HCT116 (cell line): ENCODE measurements around the gene PFKM. TPM values are rescaled to one million over a fixed set of nuclear protein-coding genes. Genes with fewer than 3 reads are reported as not detected.

Experiments used
- ATAC-seq: fragments of 200-7000 bp; cut with Tn5 transposase; 2 replicates; pipeline ENCODE4 v1.9.1; 2020; ENCODE audit warnings: mild to moderate bottlenecking, moderate library complexity
- BruUV-seq: library from RNA; stranded (reverse); fragments of 400-500 nt; replicated peaks from 2 replicates; lab custom pipeline; 2021; lab: Mats Ljungman, UMichigan
- CTCF ChIA-PET: fragments of 300-600 bp; sonication (Branson Sonifier 250); formaldehyde crosslinking; loops from one replicate; lab custom pipeline; 2021; ENCODE audit warnings: antibody characterized with exemption; lab: Charles Lee
- POLR2A ChIA-PET: fragments of 300-600, 350-600 bp; sonication (Branson Sonifier 250); formaldehyde crosslinking; loops from one replicate; lab custom pipeline; 2021; ENCODE audit warnings: antibody characterized with exemption; lab: Charles Lee
- RAD21 ChIA-PET, 2 experiments: fragments of 300-600 bp; sonication (Branson Sonifier 250); formaldehyde crosslinking; loops; one replicate each; lab custom pipeline; 2023; ENCODE audit warnings: low total read pairs in 2 of 2; ENCODE audit not compliant: uncharacterized antibody in 2 of 2, unreplicated experiment in 2 of 2, low non-redundant PET in 1 of 2; lab: Charles Lee
- DNase-seq: peaks from one replicate; pipeline ENCODE4 v3.0.0-alpha.2; 2010; ENCODE audit warnings: low read depth, low spot score
- H2AFZ ChIP-seq: fragments of 200-600 bp; shearing (Covaris generic), sonication (generic); 2 replicates; pipeline ENCODE4 v1.6.1; 2017; ENCODE audit warnings: low read depth, mixed run types, mixed read lengths, antibody characterized with exemption, low read length; ENCODE audit not compliant: poor library complexity, severe bottlenecking
- H3K27ac ChIP-seq: 2 replicates; pipeline ENCODE4 v1.5.1; 2012; ENCODE audit warnings: low read depth, low read length
- H3K27me3 ChIP-seq: fragments of 200-600 bp; sonication (generic); 2 replicates; pipeline ENCODE4 v1.6.1; 2016; ENCODE audit warnings: mixed run types, low read length, mixed read lengths; ENCODE audit not compliant: insufficient read depth
- H3K36me3 ChIP-seq, 2 experiments: fragments of 200-500 bp in 1 of 2; fragments of 200-600 bp in 1 of 2; sonication (Bioruptor generic) in 1 of 2; sonication (generic) in 1 of 2; 2 replicates each; pipeline versions ENCODE4 v1.5.1 to v1.6.1; 2014 to 2016; ENCODE audit warnings: low read length in 2 of 2, inconsistent platforms in 1 of 2, mixed read lengths in 1 of 2, mixed run types in 1 of 2; ENCODE audit not compliant: insufficient read depth in 2 of 2, control insufficient read depth in 1 of 2
- H3K4me1 ChIP-seq, 2 experiments: fragments of 200-600 bp in 1 of 2; sonication (generic) in 1 of 2; 2 replicates each; pipeline versions ENCODE4 v1.5.1 to v1.6.1; 2012 to 2017; ENCODE audit warnings: low read length in 2 of 2, inconsistent platforms in 1 of 2, mild to moderate bottlenecking in 1 of 2, mixed read lengths in 1 of 2, mixed run types in 1 of 2, moderate library complexity in 1 of 2; ENCODE audit not compliant: insufficient read depth in 2 of 2, control insufficient read depth in 1 of 2
- H3K4me2 ChIP-seq: fragments of 200-600 bp; sonication (generic); 2 replicates; pipeline ENCODE4 v1.6.1; 2017; ENCODE audit warnings: mixed run types, low read length, mixed read lengths
- H3K4me3 ChIP-seq, 2 experiments: fragments of 200-600 bp in 1 of 2; sonication (generic) in 1 of 2; replicated peaks in 1 of 2; 2 replicates each; pipeline ENCODE4 v1.5.1; 2011 to 2016; ENCODE audit warnings: low read length in 2 of 2, control low read depth in 1 of 2, low read depth in 1 of 2, mild to moderate bottlenecking in 1 of 2, mixed read lengths in 1 of 2, mixed run types in 1 of 2
- H3K79me2 ChIP-seq: fragments of 200-600 bp; sonication (generic); 2 replicates; pipeline ENCODE4 v1.6.1; 2017; ENCODE audit warnings: mild to moderate bottlenecking, mixed run types, low read length, moderate library complexity, mixed read lengths; ENCODE audit not compliant: insufficient read depth
- H3K9ac ChIP-seq: fragments of 200-600 bp; sonication (generic); 2 replicates; pipeline ENCODE4 v1.6.1; 2016; ENCODE audit warnings: low read length, mixed read lengths
- H3K9me2 ChIP-seq: fragments of 200-600 bp; sonication (generic), shearing (Covaris generic); 2 replicates; pipeline ENCODE4 v1.6.1; 2017; ENCODE audit warnings: mixed run types, mild to moderate bottlenecking, moderate library complexity; ENCODE audit not compliant: insufficient read depth
- H3K9me3 ChIP-seq, 2 experiments: fragments of 200-500 bp in 1 of 2; fragments of 200-600 bp in 1 of 2; sonication (Bioruptor generic) in 1 of 2; sonication (generic) in 1 of 2; 2 replicates each; pipeline ENCODE4 v1.6.1; 2014 to 2017; ENCODE audit warnings: low read length in 2 of 2, mixed read lengths in 2 of 2, inconsistent platforms in 1 of 2, low read depth in 1 of 2, mild to moderate bottlenecking in 1 of 2, mixed run types in 1 of 2, moderate library complexity in 1 of 2; ENCODE audit not compliant: control insufficient read depth in 1 of 2, insufficient read depth in 1 of 2
- H4K20me1 ChIP-seq: fragments of 200-600 bp; sonication (generic), shearing (Covaris generic); 2 replicates; pipeline ENCODE4 v1.6.1; 2017; ENCODE audit warnings: mixed run types, mild to moderate bottlenecking, moderate library complexity; ENCODE audit not compliant: insufficient read depth
- CTCF ChIP-seq, 3 experiments: fragments of 200-600 bp in 1 of 3; sonication (generic) in 1 of 3; IDR thresholded peaks in 2 of 3; conservative IDR thresholded peaks in 1 of 3; 2 replicates each; pipeline ENCODE4 v1.5.1; 2012 to 2017; ENCODE audit warnings: low read depth in 2 of 3, low read length in 2 of 3, antibody characterized with exemption in 1 of 3, borderline replicate concordance in 1 of 3, control low read depth in 1 of 3, mild to moderate bottlenecking in 1 of 3, mixed read lengths in 1 of 3, mixed run types in 1 of 3, moderate library complexity in 1 of 3; ENCODE audit not compliant: insufficient read depth in 1 of 3
- EGR1 ChIP-seq: IDR thresholded peaks from 2 replicates; pipeline ENCODE4 v1.6.1; 2012; ENCODE audit warnings: low read depth
- ELF1 ChIP-seq: IDR thresholded peaks from 2 replicates; pipeline ENCODE4 v1.6.1; 2012; ENCODE audit warnings: low read depth, borderline replicate concordance
- POLR2AphosphoS5 ChIP-seq: IDR thresholded peaks from 2 replicates; pipeline ENCODE4 v1.6.1; 2011; ENCODE audit warnings: mild to moderate bottlenecking, low read depth, low read length, moderate library complexity
- SIN3A ChIP-seq: IDR thresholded peaks from 2 replicates; pipeline ENCODE4 v1.6.1; 2012; ENCODE audit warnings: low read depth
- SP1 ChIP-seq: IDR thresholded peaks from 2 replicates; pipeline ENCODE4 v1.6.1; 2012; ENCODE audit warnings: low read depth
- YY1 ChIP-seq: IDR thresholded peaks from 2 replicates; pipeline ENCODE4 v1.6.1; 2011; ENCODE audit warnings: low read length, low read depth, moderate library complexity, mild to moderate bottlenecking; ENCODE audit not compliant: insufficient replicate concordance; ENCODE audit errors: extremely low read depth
- ZFX ChIP-seq: fragments of 450-650 bp; IDR thresholded peaks from 2 replicates; pipeline ENCODE4 v1.6.1; 2017
- ZNF274 ChIP-seq: fragments of 200-500 bp; sonication (Bioruptor generic); IDR thresholded peaks from 2 replicates; pipeline ENCODE4 v1.6.1; 2014; ENCODE audit warnings: mild to moderate bottlenecking, low read depth, low read length, inconsistent platforms
- intact Hi-C: fragments of 100-400 bp; cut with micrococcal nuclease; formaldehyde crosslinking; loops from 2 replicates; pipeline ENCODE4 v1.10.0; 2022
- total RNA-seq: library from RNA; stranded (reverse); gene quantifications from one replicate; pipeline ENCODE4 v1.2.1, GENCODE V29; 2021; ENCODE audit not compliant: unreplicated experiment

The PFKM gene
- total RNA-seq, 1 experiment from 2014 or later: 144 TPM

GRCh38 chr12:48080285-48080684 lies 38.9 kb upstream of the PFKM start:
- H3K36me3 ChIP-seq: peaks cover 11 to 19% of the 10 kb centered on the region in 2 experiments; a peak in 3 of 4 replicates

GRCh38 chr12:48080821-48081220 lies 38.3 kb upstream of the PFKM start:
- intact Hi-C loops: no loop called here
- Histone ChIP-seq H3K9me3 (no peaks in the 10 kb centered on the region), H3K4me2 (no peak overlapping the region), H3K27ac (no peak overlapping the region)
- CTCF ChIA-PET: no interaction called here
- no TSS peak for BruUV-seq
- TF ChIP-seq SP1 (no peak), EGR1 (no peak), POLR2AphosphoS5 (no peak)
- TF ChIP-seq, all 23 proteins: peak for 0
- H3K79me2 ChIP-seq: no peaks in the 10 kb centered on the region
- ATAC-seq (no peak), DNase-seq (no peak)
- H4K20me1 ChIP-seq: no peaks in the 10 kb centered on the region
- RAD21 ChIA-PET: no interaction called here
- no peaks in the 10 kb centered on the region for H3K4me1 ChIP-seq
- H2AFZ ChIP-seq: no peak overlapping the region
- H3K9me2 ChIP-seq: no peaks in the 10 kb centered on the region
- POLR2A ChIA-PET: no interaction called here
- no peaks in the 10 kb centered on the region for H3K27me3 ChIP-seq
- H3K4me3 ChIP-seq: no peak overlapping the region
- H3K36me3 ChIP-seq: peaks cover 14 to 21% of the 10 kb centered on the region in 2 experiments; a peak in 3 of 4 replicates
- H3K9ac ChIP-seq: no peak overlapping the region

More at GRCh38 chr12:48080285-48080684, 38.9 kb upstream of the PFKM start:
- Histone ChIP-seq H3K4me3 (no peak overlapping the region), H3K79me2 (no peaks in the 10 kb centered on the region), H3K4me2 (no peak overlapping the region), H4K20me1 (no peaks in the 10 kb centered on the region), H3K27ac (no peak overlapping the region)
- no peak for DNase-seq
- no TSS peak for BruUV-seq
- POLR2A ChIA-PET: no interaction called here
- TF ChIP-seq ELF1 (no peak), SIN3A (no peak), CTCF (IDR thresholded peaks at IDR 0.05 in 2 of 3, conservative IDR thresholded peaks at IDR 0.05 in 1 of 3; ENCODE audit: borderline replicate concordance in 1 of 3, insufficient read depth in 1 of 3, low read depth in 2 of 3, low read length in 2 of 3) (no peak), ZNF274 (no peak), ZFX (no peak), YY1 (no peak)
- TF ChIP-seq, all 23 proteins: peak for 0
- Histone ChIP-seq H3K9me3 (no peaks in the 10 kb centered on the region), H3K9ac (no peak overlapping the region), H3K27me3 (no peaks in the 10 kb centered on the region), H2AFZ (no peak overlapping the region), H3K4me1 (no peaks in the 10 kb centered on the region), H3K9me2 (no peaks in the 10 kb centered on the region)
- ChIA-PET CTCF (no interaction called here), RAD21 (no interaction called here)
- ATAC-seq: no peak
- intact Hi-C loops: no loop called here
